Measurements from ENCODE around the gene PEPD. TPM values are rescaled to one million over a fixed set of nuclear protein-coding genes. Genes with fewer than 3 reads are reported as not detected.

PEPD gene
- total RNA-seq, 1 experiment from 2014 or later = 40.5 TPM

GRCh38 chr19:33391631-33392249, 129.9 kb downstream of the PEPD start:
- no peaks in the 10 kb centered on the region for H3K4me1 ChIP-seq (ENCODE audit: control insufficient read depth in 1 of 2, insufficient read depth in 2 of 2, low read length in 2 of 2)

More at GRCh38 chr19:33391631-33392249, 129.9 kb downstream of the PEPD start:
- Histone ChIP-seq H3K27me3 (ENCODE audit: insufficient read depth, low read length) (no peaks in the 10 kb centered on the region), H3K9ac (ENCODE audit: low read length) (no peak overlapping the region), H3K79me2 (ENCODE audit: insufficient read depth, low read length) (no peaks in the 10 kb centered on the region), H3K4me3 (replicated peaks in 1 of 2; ENCODE audit: low read depth in 1 of 2, low read length in 2 of 2) (no peak overlapping the region), H4K20me1 (ENCODE audit: insufficient read depth) (no peaks in the 10 kb centered on the region), H2AFZ (ENCODE audit: low read depth, low read length, poor library complexity, severe bottlenecking) (no peak overlapping the region), H3K9me2 (ENCODE audit: insufficient read depth) (no peaks in the 10 kb centered on the region), H3K27ac (ENCODE audit: low read depth, low read length) (no peak overlapping the region), H3K9me3 (ENCODE audit: control insufficient read depth in 1 of 2, insufficient read depth in 1 of 2, low read depth in 1 of 2, low read length in 2 of 2) (no peaks in the 10 kb centered on the region), H3K36me3 (ENCODE audit: control insufficient read depth in 1 of 2, insufficient read depth in 2 of 2, low read length in 2 of 2) (no peaks in the 10 kb centered on the region; a peak in 1 of 4 replicates), H3K4me2 (ENCODE audit: low read length) (no peak overlapping the region)
- intact Hi-C loops (cut with micrococcal nuclease) = no loop called here
- ChIA-PET POLR2A (no interaction called here), RAD21 (ENCODE audit: low non-redundant PET in 1 of 2, low total read pairs in 2 of 2, uncharacterized antibody in 2 of 2, unreplicated experiment in 2 of 2) (no interaction called here), CTCF (no interaction called here)
- BruUV-seq (replicated peaks) = no TSS peak
- no peak for ATAC-seq
- TF ChIP-seq CEBPB (IDR thresholded peaks at IDR 0.05; ENCODE audit: low read depth) (no peak), SP1 (IDR thresholded peaks at IDR 0.05; ENCODE audit: low read depth) (no peak), YY1 (IDR thresholded peaks at IDR 0.05; ENCODE audit: extremely low read depth, insufficient replicate concordance, low read depth, low read length) (no peak), EGR1 (IDR thresholded peaks at IDR 0.05; ENCODE audit: low read depth) (no peak), ZFX (IDR thresholded peaks at IDR 0.05) (no peak), POLR2AphosphoS5 (IDR thresholded peaks at IDR 0.05; ENCODE audit: low read depth, low read length) (no peak), SIN3A (IDR thresholded peaks at IDR 0.05; ENCODE audit: low read depth) (no peak), POLR2A (IDR thresholded peaks at IDR 0.05; ENCODE audit: borderline replicate concordance, extremely low read depth, insufficient read depth, insufficient read length) (no peak), SRF (IDR thresholded peaks at IDR 0.05; ENCODE audit: low read depth) (no peak), ELF1 (IDR thresholded peaks at IDR 0.05; ENCODE audit: borderline replicate concordance, low read depth) (no peak), RAD21 (IDR thresholded peaks at IDR 0.05; ENCODE audit: low read depth) (no peak), ZNF274 (IDR thresholded peaks at IDR 0.05; ENCODE audit: low read depth, low read length) (no peak), JUND (IDR thresholded peaks at IDR 0.05) (no peak), EZH2phosphoT487 (IDR thresholded peaks at IDR 0.05; ENCODE audit: borderline replicate concordance) (no peak), TCF7L2 (IDR thresholded peaks at IDR 0.05; ENCODE audit: borderline replicate concordance, extremely low read depth, insufficient read depth, insufficient read length) (no peak)
- TF ChIP-seq, protein P1, sequence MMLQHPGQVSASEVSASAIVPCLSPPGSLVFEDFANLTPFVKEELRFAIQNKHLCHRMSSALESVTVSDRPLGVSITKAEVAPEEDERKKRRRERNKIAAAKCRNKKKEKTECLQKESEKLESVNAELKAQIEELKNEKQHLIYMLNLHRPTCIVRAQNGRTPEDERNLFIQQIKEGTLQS (IDR thresholded peaks at IDR 0.05) = no peak
- TF ChIP-seq, protein P2, sequence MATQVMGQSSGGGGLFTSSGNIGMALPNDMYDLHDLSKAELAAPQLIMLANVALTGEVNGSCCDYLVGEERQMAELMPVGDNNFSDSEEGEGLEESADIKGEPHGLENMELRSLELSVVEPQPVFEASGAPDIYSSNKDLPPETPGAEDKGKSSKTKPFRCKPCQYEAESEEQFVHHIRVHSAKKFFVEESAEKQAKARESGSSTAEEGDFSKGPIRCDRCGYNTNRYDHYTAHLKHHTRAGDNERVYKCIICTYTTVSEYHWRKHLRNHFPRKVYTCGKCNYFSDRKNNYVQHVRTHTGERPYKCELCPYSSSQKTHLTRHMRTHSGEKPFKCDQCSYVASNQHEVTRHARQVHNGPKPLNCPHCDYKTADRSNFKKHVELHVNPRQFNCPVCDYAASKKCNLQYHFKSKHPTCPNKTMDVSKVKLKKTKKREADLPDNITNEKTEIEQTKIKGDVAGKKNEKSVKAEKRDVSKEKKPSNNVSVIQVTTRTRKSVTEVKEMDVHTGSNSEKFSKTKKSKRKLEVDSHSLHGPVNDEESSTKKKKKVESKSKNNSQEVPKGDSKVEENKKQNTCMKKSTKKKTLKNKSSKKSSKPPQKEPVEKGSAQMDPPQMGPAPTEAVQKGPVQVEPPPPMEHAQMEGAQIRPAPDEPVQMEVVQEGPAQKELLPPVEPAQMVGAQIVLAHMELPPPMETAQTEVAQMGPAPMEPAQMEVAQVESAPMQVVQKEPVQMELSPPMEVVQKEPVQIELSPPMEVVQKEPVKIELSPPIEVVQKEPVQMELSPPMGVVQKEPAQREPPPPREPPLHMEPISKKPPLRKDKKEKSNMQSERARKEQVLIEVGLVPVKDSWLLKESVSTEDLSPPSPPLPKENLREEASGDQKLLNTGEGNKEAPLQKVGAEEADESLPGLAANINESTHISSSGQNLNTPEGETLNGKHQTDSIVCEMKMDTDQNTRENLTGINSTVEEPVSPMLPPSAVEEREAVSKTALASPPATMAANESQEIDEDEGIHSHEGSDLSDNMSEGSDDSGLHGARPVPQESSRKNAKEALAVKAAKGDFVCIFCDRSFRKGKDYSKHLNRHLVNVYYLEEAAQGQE (IDR thresholded peaks at IDR 0.05; ENCODE audit: low read depth) = no peak
- TF ChIP-seq, protein P3, sequence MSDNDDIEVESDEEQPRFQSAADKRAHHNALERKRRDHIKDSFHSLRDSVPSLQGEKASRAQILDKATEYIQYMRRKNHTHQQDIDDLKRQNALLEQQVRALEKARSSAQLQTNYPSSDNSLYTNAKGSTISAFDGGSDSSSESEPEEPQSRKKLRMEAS (IDR thresholded peaks at IDR 0.05) = no peak
- DNase-seq (ENCODE audit: low read depth, low spot score) = no peak

Data from HCT116 (cell line).